Head of caudate nucleus (tissue), 42 donors: ENCODE data around the gene AXDND1.
"Not testable (repeated sequence)": the region's sequence is repeated elsewhere in the genome, so short reads cannot be mapped to it uniquely, and the experiment has no call there.

Experiments
- DNase-seq, 42 donors: peaks; one replicate each; pipeline versions ENCODE4 v3.0.0 to v3.0.0-alpha.2; 2020 to 2021; ENCODE audit warnings: mixed read lengths in 7 of 42
- intact Hi-C: fragments of 100-400 bp; cut with DNase I; formaldehyde crosslinking; loops from one replicate; pipeline ENCODE4 v1.15.0; 2022

The AXDND1 gene

DNA sequence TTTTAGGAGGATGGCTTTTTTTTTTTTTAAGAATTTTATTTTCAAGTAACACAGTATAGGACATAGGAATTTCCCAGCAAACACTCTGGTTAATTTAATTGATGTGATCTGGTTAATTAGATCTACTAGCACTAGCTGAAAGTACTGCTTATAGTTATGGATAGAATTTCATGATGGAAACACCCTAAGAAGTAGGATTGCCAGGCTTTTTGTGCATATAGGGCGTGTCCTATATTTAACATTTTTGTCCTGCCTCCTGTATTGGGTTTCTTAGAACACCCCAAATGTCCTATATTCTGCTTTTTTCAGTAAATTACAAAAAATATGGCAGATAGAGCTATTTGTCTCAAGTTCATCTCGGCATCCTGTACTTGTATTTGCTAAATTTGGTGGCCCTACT lies 13.5 kb upstream of the AXDND1 start:
- DNase-seq: no peak
- intact Hi-C loops: no loop called here

DNA sequence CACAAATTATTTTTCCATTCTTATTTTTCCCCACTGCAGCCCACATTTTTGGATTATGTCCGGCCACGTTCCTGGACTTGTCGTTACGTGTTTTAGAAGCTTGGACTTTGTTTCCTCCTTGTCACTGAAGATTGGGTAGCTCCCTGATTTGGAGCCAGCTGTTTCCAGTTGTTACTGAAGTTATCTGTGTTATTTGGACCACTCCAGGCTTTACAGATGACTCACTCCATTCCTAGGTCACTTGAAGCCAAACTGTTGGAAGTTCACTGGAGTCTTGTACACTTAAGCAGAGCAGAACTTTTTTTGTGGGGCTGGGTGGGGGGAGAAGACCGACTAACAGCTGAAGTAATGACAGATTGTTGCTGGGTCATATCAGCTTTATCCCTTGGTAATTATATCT lies 12.2 kb upstream of the AXDND1 start:
- intact Hi-C loops: no loop called here
- no peak for DNase-seq

GRCh38 chr1:179361631-179362030 lies 4.1 kb upstream of the AXDND1 start:
- intact Hi-C loops: loop anchor here (10.0 kb wide), 2 partner anchors 67 to 107 kb away; partner anchors contain the start of gene SOAT1
- DNase-seq: not testable (repeated sequence)

GRCh38 chr1:179366093-179366800 lies 476 bp downstream of the AXDND1 start:
- intact Hi-C loops: loop anchor here (5.0 to 10.0 kb wide), 4 partner anchors 71 to 284 kb away; partner anchors contain the start of genes SOAT1 and TOR3A
- peak in 25 of 42 donors; percentile 4 to 61 (median 21) for DNase-seq

- intact Hi-C loops: loop anchor here (5.0 to 10.0 kb wide), 4 partner anchors 75 to 288 kb away; partner anchors contain the start of genes SOAT1 and TOR3A
- peak in 20 of 42 donors; percentile 11 to 74 (median 38) for DNase-seq
Measured at GRCh38 chr1:179369751-179370341, 4.1 kb downstream of the AXDND1 start.

GRCh38 chr1:179372160-179372559 lies 6.4 kb downstream of the AXDND1 start:
- intact Hi-C loops: no loop called here
- DNase-seq: no peak

DNA sequence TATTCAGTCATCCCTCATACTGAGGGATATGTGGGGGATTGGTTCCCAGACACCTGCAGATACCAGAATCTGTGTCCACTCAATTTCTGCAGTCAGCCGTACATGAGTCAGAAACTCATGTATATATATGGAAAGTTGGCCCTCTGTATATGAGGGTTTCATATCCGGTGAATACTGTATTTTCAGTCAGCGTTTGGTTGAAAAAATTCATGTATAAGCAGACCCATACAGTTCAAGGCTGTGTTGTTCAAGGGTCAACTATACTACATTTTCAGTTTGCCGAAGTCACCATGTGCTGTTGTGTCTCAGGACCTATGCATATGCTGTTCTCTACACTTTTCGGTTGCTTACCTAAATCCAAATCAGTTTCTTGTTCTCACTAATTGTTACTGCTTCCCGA lies 10.5 kb downstream of the AXDND1 start:
- intact Hi-C loops: no loop called here
- no peak for DNase-seq

DNA sequence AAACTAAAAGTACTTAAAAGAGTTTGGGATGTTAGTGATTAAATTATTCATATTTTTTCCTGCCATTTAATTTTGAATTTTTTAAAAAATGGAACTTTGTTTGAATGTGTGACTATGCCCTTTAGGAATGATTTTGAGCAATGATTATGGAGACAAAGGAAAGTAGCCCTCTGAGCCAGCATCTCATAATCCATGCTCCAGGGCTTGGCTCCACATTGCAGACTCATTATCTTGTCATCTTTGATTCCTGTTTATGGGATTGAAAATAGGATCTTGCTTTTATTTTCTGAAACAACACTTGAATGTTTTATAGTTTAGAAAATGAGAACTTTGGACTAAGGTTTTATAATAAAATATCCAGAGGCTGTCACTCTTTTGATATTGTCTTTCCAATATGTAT lies 14.5 kb downstream of the AXDND1 start:
- intact Hi-C loops: no loop called here
- no peak for DNase-seq

DNA sequence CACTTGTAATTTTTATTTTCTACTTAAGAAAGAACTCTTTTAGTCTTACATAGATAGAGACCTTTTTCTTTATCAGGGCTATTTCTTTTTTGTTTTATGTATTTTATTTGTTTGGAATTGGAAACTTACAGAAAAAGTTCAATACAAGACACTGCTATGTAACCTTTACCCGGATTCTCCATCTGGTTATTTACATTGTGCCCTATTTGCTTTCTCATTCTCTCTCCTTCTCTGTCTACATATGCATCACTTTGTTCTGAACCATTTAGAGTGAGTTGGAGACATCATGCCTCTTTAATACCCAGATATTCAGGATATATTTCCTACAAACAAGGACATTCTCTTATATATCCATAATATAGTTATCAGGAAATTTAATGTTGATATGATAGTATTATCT lies 18.3 kb downstream of the AXDND1 start:
- intact Hi-C loops: no loop called here
- DNase-seq: no peak

GRCh38 chr1:179385510-179385909 lies 19.7 kb downstream of the AXDND1 start:
- DNase-seq: no peak
- intact Hi-C loops: no loop called here

GRCh38 chr1:179393721-179394120 lies 27.9 kb downstream of the AXDND1 start:
- intact Hi-C loops: no loop called here

DNA sequence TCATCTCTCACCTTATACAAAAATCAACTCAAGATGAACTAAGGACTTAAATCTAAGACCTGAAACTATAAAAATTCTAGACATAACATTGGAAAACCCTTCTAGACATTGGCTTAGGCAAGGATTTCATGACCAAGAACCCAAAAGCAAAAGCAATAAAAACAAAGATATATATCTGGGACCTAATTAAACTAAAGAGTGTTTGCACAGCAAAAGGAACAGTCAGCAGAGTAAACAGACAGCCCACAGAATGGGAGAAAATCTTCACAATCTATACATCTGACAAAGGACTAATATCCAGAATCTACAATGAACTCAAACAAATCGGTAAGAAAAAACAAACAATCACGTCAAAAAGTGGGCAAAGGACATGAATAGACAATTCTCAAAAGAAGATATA lies 33.6 kb downstream of the AXDND1 start:
- intact Hi-C loops, DNase-seq: not testable (repeated sequence)

More at GRCh38 chr1:179393721-179394120, 27.9 kb downstream of the AXDND1 start:
- no peak for DNase-seq

DNA sequence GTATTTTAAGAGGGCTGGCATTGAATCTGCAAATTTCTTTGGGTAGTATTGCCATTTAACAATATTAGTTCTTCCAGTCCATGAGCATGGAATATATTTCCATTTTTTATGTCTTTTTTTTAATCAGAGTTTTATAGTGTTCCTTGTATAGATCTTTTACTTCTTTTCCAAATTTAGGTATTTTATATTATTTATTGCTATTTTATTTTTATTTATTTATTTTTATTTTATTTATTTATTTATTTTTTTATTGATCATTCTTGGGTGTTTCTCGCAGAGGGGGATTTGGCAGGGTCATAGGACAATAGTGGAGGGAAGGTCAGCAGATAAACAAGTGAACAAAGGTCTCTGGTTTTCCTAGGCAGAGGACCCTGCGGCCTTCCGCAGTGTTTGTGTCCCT lies 52.0 kb downstream of the AXDND1 start:
- intact Hi-C loops, DNase-seq: not testable (repeated sequence)

DNA sequence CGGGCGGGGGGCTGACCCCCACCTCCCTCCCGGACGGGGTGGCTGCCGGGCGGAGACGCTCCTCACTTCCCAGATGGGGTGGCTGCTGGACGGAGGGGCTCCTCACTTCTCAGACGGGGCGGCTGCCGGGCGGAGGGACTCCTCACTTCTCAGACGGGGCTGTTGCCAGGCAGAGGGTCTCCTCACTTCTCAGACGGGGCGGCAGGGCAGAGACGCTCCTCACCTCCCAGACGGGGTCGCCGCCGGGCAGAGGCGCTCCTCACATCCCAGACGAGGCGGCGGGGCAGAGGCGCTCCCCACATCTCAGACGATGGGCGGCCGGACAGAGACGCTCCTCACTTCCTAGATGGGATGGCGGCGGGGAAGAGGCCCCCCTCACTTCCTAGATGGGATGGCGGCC lies 52.9 kb downstream of the AXDND1 start:
- intact Hi-C loops, DNase-seq: not testable (repeated sequence)

DNA sequence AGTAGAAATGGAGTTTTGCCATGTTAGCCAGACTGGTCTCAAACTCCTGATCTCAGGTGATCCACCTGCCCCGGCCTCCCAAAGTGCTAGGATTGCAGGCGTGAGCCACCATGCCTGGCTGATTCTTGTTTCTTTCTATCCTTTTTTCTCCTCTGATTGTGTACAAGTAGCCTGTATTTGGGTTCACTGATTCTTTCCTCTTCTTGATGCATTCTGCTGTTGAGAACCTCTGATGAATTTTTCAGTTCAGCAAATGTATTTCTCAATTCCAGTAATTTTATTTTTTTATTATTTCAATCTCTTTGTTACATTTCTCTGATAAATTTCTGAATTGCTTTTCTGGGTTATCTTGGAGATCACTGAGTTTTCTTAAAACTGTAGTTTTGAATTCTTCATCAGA lies 58.8 kb downstream of the AXDND1 start:
- DNase-seq: no peak
- intact Hi-C loops: no loop called here

GRCh38 chr1:179425186-179425585 lies 59.4 kb downstream of the AXDND1 start:
- DNase-seq: no peak
- intact Hi-C loops: no loop called here

- no peak for DNase-seq
- intact Hi-C loops: no loop called here
Measured at GRCh38 chr1:179437171-179437570, 71.4 kb downstream of the AXDND1 start.

- DNase-seq, intact Hi-C loops: not testable (repeated sequence)
Measured at GRCh38 chr1:179439646-179440045, 73.9 kb downstream of the AXDND1 start.

DNA sequence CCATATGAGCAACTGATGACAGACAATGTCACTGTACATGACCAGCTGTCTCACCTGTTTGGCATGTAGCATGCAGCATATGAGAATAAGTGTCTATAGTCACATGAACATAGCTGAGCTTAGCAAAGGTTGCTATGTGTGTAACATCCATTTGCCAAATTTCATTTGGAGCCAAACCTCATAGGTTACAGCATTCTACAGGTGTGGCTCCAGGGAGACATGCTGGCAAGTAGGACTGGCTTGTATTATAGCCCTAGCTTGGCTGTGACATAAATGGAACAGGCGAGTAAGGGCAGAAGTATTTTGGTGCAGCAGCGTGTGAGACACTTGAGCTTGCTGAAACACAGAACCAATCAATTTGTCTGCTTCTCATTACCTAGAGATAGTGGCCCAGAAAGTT lies 74.5 kb downstream of the AXDND1 start:
- intact Hi-C loops, DNase-seq: not testable (repeated sequence)

DNA sequence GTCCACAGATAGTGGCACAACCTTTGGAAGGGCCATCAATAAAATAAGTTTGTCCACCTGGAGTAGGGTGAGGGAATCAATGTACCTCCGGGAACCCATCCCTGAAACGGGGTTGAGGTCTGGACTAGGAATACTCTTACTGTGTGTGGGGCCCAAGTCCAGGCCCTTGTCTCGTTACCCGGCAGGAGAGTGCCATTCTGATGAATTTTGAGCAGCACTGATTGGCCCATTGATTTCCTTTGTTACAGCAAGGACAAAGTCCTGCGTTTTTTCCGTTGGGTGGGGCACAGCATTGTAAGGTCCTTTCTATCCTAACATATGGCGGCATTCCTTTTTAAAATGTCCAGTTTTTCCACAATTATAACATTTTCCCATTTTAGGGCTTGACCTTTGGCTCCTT lies 75.2 kb downstream of the AXDND1 start:
- intact Hi-C loops: no loop called here

DNA sequence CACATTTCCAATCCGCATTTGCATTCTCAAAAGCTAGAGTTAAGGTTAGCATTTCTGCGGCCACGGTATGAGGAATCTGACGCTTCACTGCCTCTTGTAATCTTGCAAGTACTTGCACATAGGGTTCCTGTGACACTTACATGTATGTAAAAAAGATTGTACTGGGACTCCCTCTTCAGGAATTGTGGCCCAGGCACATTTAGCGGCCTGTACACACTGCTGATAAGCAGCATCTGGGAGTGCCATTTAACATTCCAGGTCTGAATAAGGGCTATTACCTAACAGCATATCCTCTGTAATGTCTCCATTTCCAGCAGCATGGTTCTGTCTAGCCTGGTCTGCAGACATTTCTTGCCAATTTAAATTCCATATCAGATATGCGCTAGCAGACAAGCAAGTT lies 75.7 kb downstream of the AXDND1 start:
- intact Hi-C loops: no loop called here
- no peak for DNase-seq

More for the DNA sequence above, 75.2 kb downstream of the AXDND1 start:
- no peak for DNase-seq
